OCI-LY3 (cell line): ENCODE data around the gene NPTN.

Experiments used
- H2AFZ ChIP-seq: fragments of 200-600, 300-600 bp; shearing (Covaris generic); 2 replicates; pipeline ENCODE4 v1.6.0; 2014; ENCODE audit warnings: antibody characterized with exemption, low read depth, low read length
- H3K27ac ChIP-seq: fragments of 200-600, 300-600 bp; sonication (generic); 2 replicates; pipeline ENCODE4 v1.5.1; 2014; ENCODE audit warnings: mild to moderate bottlenecking, low read length, moderate library complexity, mixed read lengths
- H3K27me3 ChIP-seq: fragments of 200-600, 300-600 bp; sonication (generic); 2 replicates; pipeline ENCODE4 v1.6.1; 2014; ENCODE audit warnings: low read depth, low read length, mixed read lengths
- H3K36me3 ChIP-seq: fragments of 200-600, 300-600 bp; sonication (generic); replicated peaks from 2 replicates; pipeline ENCODE3; 2014; ENCODE audit warnings: low read depth, low read length, mixed read lengths
- H3K4me1 ChIP-seq: fragments of 300-600, 200-600 bp; sonication (generic); 2 replicates; pipeline ENCODE4 v1.6.1; 2014; ENCODE audit warnings: low read length, mixed read lengths
- H3K4me2 ChIP-seq: fragments of 200-600, 300-600 bp; sonication (generic); 2 replicates; pipeline ENCODE4 v1.6.1; 2014; ENCODE audit warnings: low read length, mixed read lengths
- H3K4me3 ChIP-seq: fragments of 300-600, 200-600 bp; sonication (generic); 2 replicates; pipeline ENCODE4 v1.5.1; 2014; ENCODE audit warnings: antibody characterized with exemption, mild to moderate bottlenecking, low read length, moderate library complexity
- H3K79me2 ChIP-seq: fragments of 300-600, 200-600 bp; shearing (Covaris generic); 2 replicates; pipeline ENCODE4 v1.6.1; 2014; ENCODE audit warnings: mild to moderate bottlenecking, low read length, mixed read lengths
- H3K9ac ChIP-seq: fragments of 300-600, 200-600 bp; shearing (Covaris generic); 2 replicates; pipeline ENCODE4 v1.6.0; 2014; ENCODE audit warnings: mild to moderate bottlenecking, low read length, moderate library complexity
- H3K9me3 ChIP-seq: fragments of 200-600, 300-600 bp; shearing (Covaris generic); 2 replicates; pipeline ENCODE4 v1.6.1; 2014; ENCODE audit warnings: low read length, mixed read lengths; ENCODE audit not compliant: insufficient read depth
- H4K20me1 ChIP-seq: fragments of 200-600, 300-600 bp; sonication (generic); 2 replicates; pipeline ENCODE4 v1.6.1; 2016; ENCODE audit warnings: low read length, mixed read lengths; ENCODE audit not compliant: insufficient read depth
- CTCF ChIP-seq: fragments of 200-600, 300-600 bp; sonication (generic); IDR thresholded peaks from 2 replicates; pipeline ENCODE4 v1.5.1; 2014; ENCODE audit warnings: antibody characterized with exemption, low read length, low read depth
- EZH2phosphoT487 ChIP-seq: fragments of 200-600 bp; shearing (Covaris generic); IDR thresholded peaks from 2 replicates; pipeline ENCODE4 v1.6.1; 2018; ENCODE audit warnings: antibody characterized with exemption, mixed run types, low read depth

The NPTN gene

GRCh38 chr15:73567020-73567419 lies 66.2 kb downstream of the NPTN start:
- Histone ChIP-seq H3K79me2 (no peaks in the 10 kb centered on the region), H4K20me1 (no peaks in the 10 kb centered on the region), H3K27me3 (no peaks in the 10 kb centered on the region), H3K9me3 (no peaks in the 10 kb centered on the region), H3K4me1 (no peaks in the 10 kb centered on the region), H3K9ac (no peak overlapping the region), H2AFZ (no peak overlapping the region), H3K27ac (no peak overlapping the region), H3K4me2 (no peak overlapping the region), H3K36me3 (peaks cover 61% of the 10 kb centered on the region), H3K4me3 (no peak overlapping the region)
- TF ChIP-seq EZH2phosphoT487 (no peak), CTCF (no peak)

GRCh38 chr15:73564255-73564654 lies 68.9 kb downstream of the NPTN start:
- H3K27ac ChIP-seq, result no peak overlapping the region
- H3K4me2 ChIP-seq, result no peak overlapping the region

GRCh38 chr15:73560501-73561117 lies 72.6 kb downstream of the NPTN start:
- Histone ChIP-seq H3K9ac (no peak overlapping the region), H3K27ac (no peak overlapping the region), H3K4me1 (no peaks in the 10 kb centered on the region), H4K20me1 (no peaks in the 10 kb centered on the region), H3K27me3 (no peaks in the 10 kb centered on the region), H3K9me3 (no peaks in the 10 kb centered on the region), H3K36me3 (peaks cover 46% of the 10 kb centered on the region), H3K79me2 (no peaks in the 10 kb centered on the region), H2AFZ (no peak overlapping the region), H3K4me2 (no peak overlapping the region), H3K4me3 (no peak overlapping the region)
- TF ChIP-seq CTCF (peak; percentile 40), EZH2phosphoT487 (no peak)

More at GRCh38 chr15:73564255-73564654, 68.9 kb downstream of the NPTN start:
- H3K9me3 ChIP-seq, result no peaks in the 10 kb centered on the region
- no peaks in the 10 kb centered on the region for H3K79me2 ChIP-seq
- H3K4me3 ChIP-seq, result no peak overlapping the region
- peaks cover 53% of the 10 kb centered on the region for H3K36me3 ChIP-seq
- H3K9ac ChIP-seq, result no peak overlapping the region
- H3K27me3 ChIP-seq, result no peaks in the 10 kb centered on the region
- no peak for TF ChIP-seq EZH2phosphoT487
- no peak for TF ChIP-seq CTCF
- H2AFZ ChIP-seq, result no peak overlapping the region
- H4K20me1 ChIP-seq, result no peaks in the 10 kb centered on the region
- no peaks in the 10 kb centered on the region for H3K4me1 ChIP-seq

GRCh38 chr15:73558529-73558928 lies 74.7 kb downstream of the NPTN start:
- H3K4me3 ChIP-seq, result no peak overlapping the region
- peaks cover 32% of the 10 kb centered on the region for H3K36me3 ChIP-seq
- no peaks in the 10 kb centered on the region for H3K4me1 ChIP-seq
- H4K20me1 ChIP-seq, result no peaks in the 10 kb centered on the region
- H3K79me2 ChIP-seq, result no peaks in the 10 kb centered on the region
- no peak overlapping the region for H2AFZ ChIP-seq
- H3K4me2 ChIP-seq, result no peak overlapping the region
- no peaks in the 10 kb centered on the region for H3K9me3 ChIP-seq
- TF ChIP-seq CTCF, result no peak
- TF ChIP-seq EZH2phosphoT487, result no peak
- no peaks in the 10 kb centered on the region for H3K27me3 ChIP-seq
- H3K27ac ChIP-seq, result no peak overlapping the region
- no peak overlapping the region for H3K9ac ChIP-seq
